Activated naive CD4-positive, alpha-beta T cell (primary cell): ENCODE results near the gene NMD3.
"Not testable (repeated sequence)": the region's sequence is repeated elsewhere in the genome, so short reads cannot be mapped to it uniquely, and the experiment has no call there.

Experiments
- DNase-seq, 4 experiments: peaks; one replicate each; lab custom pipeline; 2025; lab: John Stamatoyannopoulos, UW

NMD3 gene

DNA sequence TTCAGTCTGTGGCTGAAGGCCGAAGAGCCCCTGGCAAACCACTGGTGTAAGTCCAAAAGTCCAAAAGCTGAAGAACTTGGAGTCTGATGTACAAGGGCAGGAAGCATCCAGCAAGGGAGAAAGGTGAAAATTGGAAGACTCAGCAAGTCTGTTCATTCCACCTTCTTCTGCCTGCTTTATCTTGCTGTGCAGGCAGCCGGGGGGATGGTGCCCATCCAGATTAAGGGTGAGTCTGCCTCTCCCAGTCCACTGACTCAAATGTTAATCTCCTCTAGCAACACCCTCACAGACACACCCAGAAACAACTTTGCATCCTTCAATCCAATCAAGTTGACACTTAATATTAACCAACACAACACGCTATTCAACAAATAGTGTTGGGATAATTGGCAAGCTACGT is 61.3 kb downstream of the NMD3 start:
- DNase-seq: not testable (repeated sequence)

DNA sequence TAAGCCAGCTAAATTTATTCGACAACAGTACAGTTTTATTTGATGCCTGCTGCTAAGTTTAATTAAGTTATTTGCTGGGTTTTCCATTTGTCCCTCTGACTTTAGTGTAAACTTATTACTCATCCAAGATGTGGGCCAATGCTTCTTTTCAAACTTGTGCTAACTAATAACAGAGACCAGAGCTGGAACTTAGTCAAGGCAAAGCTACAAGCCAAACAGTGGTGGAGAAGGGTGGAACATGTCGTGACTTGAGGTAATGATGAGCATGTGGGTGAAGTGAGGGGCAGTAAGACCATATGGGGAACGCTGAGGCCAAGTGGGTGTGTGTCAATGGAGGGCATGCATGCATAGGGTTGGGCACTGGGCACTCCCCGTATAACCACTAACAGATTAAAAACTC is 63.9 kb downstream of the NMD3 start:
- DNase-seq: no peak

GRCh38 chr3:161289174-161289573 is 68.1 kb downstream of the NMD3 start:
- no peak for DNase-seq

DNA sequence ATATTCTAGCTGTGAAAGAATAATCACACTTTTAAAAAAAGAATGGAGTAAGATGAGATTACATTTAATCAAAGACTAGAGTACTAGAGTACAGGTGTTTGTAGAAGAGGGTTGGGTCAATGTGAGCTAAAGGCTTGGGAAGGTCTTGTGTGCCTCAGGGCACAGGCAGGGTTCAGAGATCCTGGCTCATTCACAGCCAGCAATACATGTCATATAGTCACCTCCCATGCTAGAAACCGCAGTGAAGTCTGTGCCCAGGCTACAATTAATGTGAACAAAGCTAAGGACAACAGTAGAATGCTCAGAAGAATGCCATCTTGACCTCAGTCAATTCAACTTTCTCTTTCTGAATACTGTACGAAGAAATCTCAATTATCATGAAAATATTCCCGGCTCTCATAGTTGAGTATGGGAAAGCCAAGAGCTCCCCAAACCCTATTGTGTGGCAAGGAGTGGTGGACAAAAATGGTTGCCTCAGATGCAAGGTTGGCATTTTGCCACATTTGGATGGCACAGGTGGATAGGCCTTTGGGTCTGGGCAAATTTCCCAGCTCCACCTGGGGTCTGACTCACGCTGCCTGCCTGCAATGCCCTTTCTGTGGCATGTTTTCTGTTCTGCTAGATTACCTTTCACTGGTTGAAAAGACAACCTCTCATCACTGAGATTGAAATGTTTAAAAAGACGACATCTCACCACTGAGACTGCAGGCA is 70.2 kb downstream of the NMD3 start:
- DNase-seq: no peak

DNA sequence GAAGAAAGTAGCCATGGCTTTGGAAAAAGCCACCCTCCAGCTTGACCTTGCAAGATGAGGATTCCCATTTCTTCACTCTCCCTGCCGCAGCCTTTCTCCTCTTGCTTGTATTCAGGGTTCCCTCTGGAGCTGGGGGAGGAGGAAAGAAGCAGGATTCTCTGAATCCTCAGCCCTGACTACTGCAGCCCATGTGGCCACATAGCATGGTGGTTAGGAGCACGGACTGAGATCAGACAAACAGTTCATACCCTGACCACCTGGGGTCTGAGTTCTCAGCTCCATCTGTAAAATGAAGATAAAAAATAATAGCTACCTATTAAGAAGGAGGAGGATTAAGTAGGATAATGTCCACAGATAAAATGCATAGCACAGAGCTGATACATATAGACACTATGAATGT is 72.3 kb downstream of the NMD3 start:
- no peak for DNase-seq

- DNase-seq: no peak
Observed at GRCh38 chr3:161295325-161295724, 74.2 kb downstream of the NMD3 start.

DNA sequence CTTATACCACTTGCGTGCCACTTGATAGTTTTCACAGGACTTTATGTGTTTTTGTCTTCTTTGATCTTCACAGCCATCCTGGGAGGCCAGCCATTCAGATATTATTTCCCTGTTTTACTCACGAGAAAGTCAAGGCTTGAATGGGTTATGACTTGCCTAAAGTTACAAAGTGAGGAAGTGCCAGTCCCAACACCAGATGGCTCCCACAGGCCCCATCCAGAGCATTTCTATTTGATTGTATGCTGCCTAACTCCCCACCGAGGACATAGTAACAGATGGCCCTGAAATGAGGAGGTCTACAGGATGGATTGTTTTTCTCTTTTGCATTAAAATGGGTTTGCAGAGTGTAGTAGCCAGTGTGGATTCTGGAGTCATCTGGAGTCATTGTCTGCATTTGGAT is 75.7 kb downstream of the NMD3 start:
- no peak for DNase-seq
